Fibroblast of the aortic adventitia (primary cell): Measurements from ENCODE around the gene TBC1D13. TPM values are rescaled to one million over a fixed set of nuclear protein-coding genes. Genes with fewer than 3 reads are reported as not detected.
"Not testable (repeated sequence)": the region's sequence is repeated elsewhere in the genome, so short reads cannot be mapped to it uniquely, and the experiment has no call there.

Experiments
- DNase-seq: peaks from one replicate; pipeline ENCODE4 v3.0.0-alpha.2; 2010; ENCODE audit warnings: low read depth
- H3K4me3 ChIP-seq: 2 replicates; pipeline ENCODE4 v1.5.1; 2011; ENCODE audit warnings: low read depth, mild to moderate bottlenecking, control low read depth, low read length, moderate library complexity
- CTCF ChIP-seq: IDR thresholded peaks from 2 replicates; pipeline ENCODE4 v1.5.1; 2011; ENCODE audit warnings: mild to moderate bottlenecking, low read length, control low read depth, inconsistent platforms; ENCODE audit not compliant: insufficient read depth
- total RNA-seq: library from RNA; depleted of rRNA; stranded (reverse); fragments of >200 nt; gene quantifications from 2 replicates; pipeline ENCODE4 v1.2.3, GENCODE V29; 2012; ENCODE audit warnings: low replicate concordance

Gene TBC1D13
- total RNA-seq, 1 donor = 24.2 TPM

- peak; percentile 15 for DNase-seq
- peak overlapping the region; percentile 99 for H3K4me3 ChIP-seq
- TF ChIP-seq CTCF = no peak
Observed at GRCh38 chr9:128771094-128771721, 15.8 kb upstream of the TBC1D13 start.

GRCh38 chr9:128771745-128772519 lies 15.1 kb upstream of the TBC1D13 start, which contains the start of gene ZER1:
Gene ZER1, minus strand, starts transcription at chr9:128771927. Its CDS starts 16,362 bp downstream, at chr9:128755565.
- peak within 1 kb of the TSS; percentile 99 for H3K4me3 ChIP-seq
- no peak for TF ChIP-seq CTCF

GRCh38 chr9:128773049-128773448 lies 14.0 kb upstream of the TBC1D13 start:
- no peak for TF ChIP-seq CTCF
- no peak overlapping the region for H3K4me3 ChIP-seq
- no peak for DNase-seq

More at GRCh38 chr9:128771745-128772519, 15.1 kb upstream of the TBC1D13 start, which contains the start of gene ZER1:
- peak; percentile 81 for DNase-seq

GRCh38 chr9:128774804-128775203 lies 12.2 kb upstream of the TBC1D13 start:
- DNase-seq = no peak
- no peak for TF ChIP-seq CTCF
- H3K4me3 ChIP-seq = no peak overlapping the region

- DNase-seq, H3K4me3 ChIP-seq: not testable (repeated sequence)
Observed at GRCh38 chr9:128780093-128780492, 7.0 kb upstream of the TBC1D13 start.

- no peak overlapping the region for H3K4me3 ChIP-seq
- no peak for TF ChIP-seq CTCF
- no peak for DNase-seq
Observed at GRCh38 chr9:128781187-128782070, 5.6 kb upstream of the TBC1D13 start.

- TF ChIP-seq CTCF = no peak
- H3K4me3 ChIP-seq = no peak overlapping the region
- no peak for DNase-seq
Observed at GRCh38 chr9:128782669-128783068, 4.4 kb upstream of the TBC1D13 start.
